NCI-H1092 treated with DMSO at 0.1 percent for 48 hours (cell line): ENCODE measurements around the gene CFAP157.

Experiments
- DNase-seq: peaks from one replicate; lab custom pipeline; 2025; lab: John Stamatoyannopoulos, UW

The CFAP157 gene

GRCh38 chr9:127762111-127762676 is 55.4 kb downstream of the CFAP157 start:
- DNase-seq, result no peak

- DNase-seq, result no peak
Observed at GRCh38 chr9:127763918-127764384, 57.2 kb downstream of the CFAP157 start.

- DNase-seq, result no peak
Observed at GRCh38 chr9:127765418-127765817, 58.6 kb downstream of the CFAP157 start.
